MM.1S (cell line): ENCODE data around the gene PEX26.

ENCODE experiments used
- EZH2 ChIP-seq: fragments of 300-600 bp; sonication (generic); optimal IDR thresholded peaks from 2 replicates; pipeline ENCODE3; 2017; ENCODE audit warnings: low read depth, mild to moderate bottlenecking, antibody characterized with exemption, low read length, mixed read lengths
- EZH2phosphoT487 ChIP-seq: fragments of 300-600 bp; sonication (generic); IDR thresholded peaks from 2 replicates; pipeline ENCODE4 v1.6.1; 2018; ENCODE audit warnings: antibody characterized with exemption, low read length

DNA sequence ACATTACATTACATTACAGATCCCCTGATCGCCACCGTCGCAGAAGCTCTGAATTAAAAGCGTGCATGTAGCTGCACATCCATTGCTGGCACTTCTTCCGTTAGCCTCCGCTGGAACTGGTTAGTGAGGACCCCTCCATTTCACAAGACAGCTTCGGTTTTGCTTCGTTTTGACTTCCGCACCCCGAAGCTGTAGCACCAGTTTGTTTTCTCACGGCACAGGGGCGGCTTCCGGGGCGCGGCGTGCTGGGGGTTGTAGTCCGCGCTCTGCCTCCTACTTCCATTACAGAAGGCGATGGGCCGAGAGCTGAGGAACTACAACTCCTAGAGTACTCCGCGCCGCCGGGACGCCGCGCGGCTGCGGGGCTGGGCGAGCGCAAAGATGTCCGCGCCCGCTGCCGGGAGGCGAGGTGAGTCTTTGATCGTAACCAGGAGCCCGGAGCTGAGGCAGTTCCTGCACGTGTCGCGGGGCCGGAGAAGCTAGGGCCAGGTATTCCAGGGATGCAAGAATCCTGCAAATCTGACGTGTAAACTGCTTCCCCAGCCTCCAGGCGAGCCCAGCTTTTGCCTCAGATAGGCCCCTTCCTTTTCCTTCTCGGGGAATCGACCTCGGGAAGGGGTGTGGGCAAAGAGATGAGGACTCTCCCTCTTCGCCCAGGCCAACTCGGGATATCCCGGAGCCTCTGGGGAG, at the start of gene PEX26:
- TF ChIP-seq EZH2phosphoT487 (no peak), EZH2 (no peak)
